ENCODE results near the gene CTNND2.
"Not testable (repeated sequence)": the region's sequence is repeated elsewhere in the genome, so short reads cannot be mapped to it uniquely, and the experiment has no call there.

Gene CTNND2

GRCh38 chr5:11319836-11320580 lies 584.2 kb downstream of the CTNND2 start:
- Histone ChIP-seq H3K4me1 (ENCODE audit: control insufficient read depth, insufficient read depth, low read length) (no peaks in the 10 kb centered on the region), H3K4me3 (ENCODE audit: low read depth, low read length) (no peak overlapping the region), H3K36me3 (ENCODE audit: control insufficient read depth, insufficient read depth, low read length) (no peaks in the 10 kb centered on the region), H3K27me3 (ENCODE audit: control insufficient read depth, insufficient read depth, low read length) (no peaks in the 10 kb centered on the region), H3K9ac (ENCODE audit: low read depth, low read length) (no peak overlapping the region), H3K9me3 (ENCODE audit: control insufficient read depth, insufficient read depth, low read length) (no peaks in the 10 kb centered on the region)

- not testable (repeated sequence) for H3K27me3 ChIP-seq (ENCODE audit: control insufficient read depth, insufficient read depth, low read length); H3K9me3 ChIP-seq (ENCODE audit: control insufficient read depth, insufficient read depth, low read length); H3K9ac ChIP-seq (ENCODE audit: low read depth, low read length); H3K4me3 ChIP-seq (ENCODE audit: low read depth, low read length); H3K4me1 ChIP-seq (ENCODE audit: control insufficient read depth, insufficient read depth, low read length); H3K36me3 ChIP-seq (ENCODE audit: control insufficient read depth, insufficient read depth, low read length)
Measured at GRCh38 chr5:11313694-11314093, 590.6 kb downstream of the CTNND2 start.

GRCh38 chr5:11311731-11312130 lies 592.5 kb downstream of the CTNND2 start:
- no peaks in the 10 kb centered on the region for H3K27me3 ChIP-seq (ENCODE audit: control insufficient read depth, insufficient read depth, low read length)
- H3K9me3 ChIP-seq (ENCODE audit: control insufficient read depth, insufficient read depth, low read length): no peaks in the 10 kb centered on the region
- H3K4me3 ChIP-seq (ENCODE audit: low read depth, low read length): no peak overlapping the region

GRCh38 chr5:11311272-11311671 lies 593.0 kb downstream of the CTNND2 start:
- H3K4me3 ChIP-seq (ENCODE audit: low read depth, low read length): no peak overlapping the region
- H3K4me1 ChIP-seq (ENCODE audit: control insufficient read depth, insufficient read depth, low read length): no peaks in the 10 kb centered on the region
- H3K9me3 ChIP-seq (ENCODE audit: control insufficient read depth, insufficient read depth, low read length): no peaks in the 10 kb centered on the region
- H3K9ac ChIP-seq (ENCODE audit: low read depth, low read length): no peak overlapping the region
- H3K36me3 ChIP-seq (ENCODE audit: control insufficient read depth, insufficient read depth, low read length): no peaks in the 10 kb centered on the region
- H3K27me3 ChIP-seq (ENCODE audit: control insufficient read depth, insufficient read depth, low read length): no peaks in the 10 kb centered on the region

More at GRCh38 chr5:11311731-11312130, 592.5 kb downstream of the CTNND2 start:
- H3K36me3 ChIP-seq (ENCODE audit: control insufficient read depth, insufficient read depth, low read length): no peaks in the 10 kb centered on the region
- no peaks in the 10 kb centered on the region for H3K4me1 ChIP-seq (ENCODE audit: control insufficient read depth, insufficient read depth, low read length)
- no peak overlapping the region for H3K9ac ChIP-seq (ENCODE audit: low read depth, low read length)

GRCh38 chr5:11310158-11310557 lies 594.1 kb downstream of the CTNND2 start:
- Histone ChIP-seq H3K27me3 (ENCODE audit: control insufficient read depth, insufficient read depth, low read length) (no peaks in the 10 kb centered on the region), H3K4me3 (ENCODE audit: low read depth, low read length) (no peak overlapping the region), H3K4me1 (ENCODE audit: control insufficient read depth, insufficient read depth, low read length) (no peaks in the 10 kb centered on the region), H3K36me3 (ENCODE audit: control insufficient read depth, insufficient read depth, low read length) (no peaks in the 10 kb centered on the region), H3K9me3 (ENCODE audit: control insufficient read depth, insufficient read depth, low read length) (no peaks in the 10 kb centered on the region), H3K9ac (ENCODE audit: low read depth, low read length) (no peak overlapping the region)

GRCh38 chr5:11306365-11306764 lies 597.9 kb downstream of the CTNND2 start:
- no peak overlapping the region for H3K9ac ChIP-seq (ENCODE audit: low read depth, low read length)
- H3K9me3 ChIP-seq (ENCODE audit: control insufficient read depth, insufficient read depth, low read length): no peaks in the 10 kb centered on the region
- H3K4me3 ChIP-seq (ENCODE audit: low read depth, low read length): no peak overlapping the region
- no peaks in the 10 kb centered on the region for H3K36me3 ChIP-seq (ENCODE audit: control insufficient read depth, insufficient read depth, low read length)
- H3K4me1 ChIP-seq (ENCODE audit: control insufficient read depth, insufficient read depth, low read length): no peaks in the 10 kb centered on the region
- no peaks in the 10 kb centered on the region for H3K27me3 ChIP-seq (ENCODE audit: control insufficient read depth, insufficient read depth, low read length)

GRCh38 chr5:11305245-11305644 lies 599.0 kb downstream of the CTNND2 start:
- Histone ChIP-seq H3K9ac (ENCODE audit: low read depth, low read length) (no peak overlapping the region), H3K9me3 (ENCODE audit: control insufficient read depth, insufficient read depth, low read length) (no peaks in the 10 kb centered on the region), H3K4me1 (ENCODE audit: control insufficient read depth, insufficient read depth, low read length) (no peaks in the 10 kb centered on the region), H3K4me3 (ENCODE audit: low read depth, low read length) (no peak overlapping the region), H3K27me3 (ENCODE audit: control insufficient read depth, insufficient read depth, low read length) (no peaks in the 10 kb centered on the region), H3K36me3 (ENCODE audit: control insufficient read depth, insufficient read depth, low read length) (no peaks in the 10 kb centered on the region)

- Histone ChIP-seq H3K4me1 (ENCODE audit: control insufficient read depth, insufficient read depth, low read length) (no peaks in the 10 kb centered on the region), H3K27me3 (ENCODE audit: control insufficient read depth, insufficient read depth, low read length) (no peaks in the 10 kb centered on the region), H3K4me3 (ENCODE audit: low read depth, low read length) (no peak overlapping the region), H3K36me3 (ENCODE audit: control insufficient read depth, insufficient read depth, low read length) (no peaks in the 10 kb centered on the region), H3K9me3 (ENCODE audit: control insufficient read depth, insufficient read depth, low read length) (no peaks in the 10 kb centered on the region), H3K9ac (ENCODE audit: low read depth, low read length) (no peak overlapping the region)
Measured at GRCh38 chr5:11304641-11305040, 599.6 kb downstream of the CTNND2 start.

GRCh38 chr5:11302663-11303062 lies 601.6 kb downstream of the CTNND2 start:
- Histone ChIP-seq H3K27me3 (ENCODE audit: control insufficient read depth, insufficient read depth, low read length) (no peaks in the 10 kb centered on the region), H3K9me3 (ENCODE audit: control insufficient read depth, insufficient read depth, low read length) (no peaks in the 10 kb centered on the region), H3K4me3 (ENCODE audit: low read depth, low read length) (no peak overlapping the region), H3K4me1 (ENCODE audit: control insufficient read depth, insufficient read depth, low read length) (no peaks in the 10 kb centered on the region), H3K9ac (ENCODE audit: low read depth, low read length) (no peak overlapping the region), H3K36me3 (ENCODE audit: control insufficient read depth, insufficient read depth, low read length) (no peaks in the 10 kb centered on the region)

- H3K4me1 ChIP-seq (ENCODE audit: control insufficient read depth, insufficient read depth, low read length): no peaks in the 10 kb centered on the region
- H3K4me3 ChIP-seq (ENCODE audit: low read depth, low read length): no peak overlapping the region
- H3K36me3 ChIP-seq (ENCODE audit: control insufficient read depth, insufficient read depth, low read length): no peaks in the 10 kb centered on the region
- H3K9me3 ChIP-seq (ENCODE audit: control insufficient read depth, insufficient read depth, low read length): no peaks in the 10 kb centered on the region
- H3K9ac ChIP-seq (ENCODE audit: low read depth, low read length): no peak overlapping the region
- no peaks in the 10 kb centered on the region for H3K27me3 ChIP-seq (ENCODE audit: control insufficient read depth, insufficient read depth, low read length)
Measured at GRCh38 chr5:11301171-11301570, 603.1 kb downstream of the CTNND2 start.

GRCh38 chr5:11300736-11301135 lies 603.5 kb downstream of the CTNND2 start:
- Histone ChIP-seq H3K4me3 (ENCODE audit: low read depth, low read length) (no peak overlapping the region), H3K27me3 (ENCODE audit: control insufficient read depth, insufficient read depth, low read length) (no peaks in the 10 kb centered on the region), H3K36me3 (ENCODE audit: control insufficient read depth, insufficient read depth, low read length) (no peaks in the 10 kb centered on the region), H3K9me3 (ENCODE audit: control insufficient read depth, insufficient read depth, low read length) (no peaks in the 10 kb centered on the region), H3K4me1 (ENCODE audit: control insufficient read depth, insufficient read depth, low read length) (no peaks in the 10 kb centered on the region), H3K9ac (ENCODE audit: low read depth, low read length) (no peak overlapping the region)

- Histone ChIP-seq H3K9ac (ENCODE audit: low read depth, low read length) (no peak overlapping the region), H3K4me1 (ENCODE audit: control insufficient read depth, insufficient read depth, low read length) (no peaks in the 10 kb centered on the region), H3K36me3 (ENCODE audit: control insufficient read depth, insufficient read depth, low read length) (no peaks in the 10 kb centered on the region), H3K27me3 (ENCODE audit: control insufficient read depth, insufficient read depth, low read length) (no peaks in the 10 kb centered on the region), H3K9me3 (ENCODE audit: control insufficient read depth, insufficient read depth, low read length) (no peaks in the 10 kb centered on the region), H3K4me3 (ENCODE audit: low read depth, low read length) (no peak overlapping the region)
Measured at GRCh38 chr5:11298877-11299276, 605.4 kb downstream of the CTNND2 start.
